EH (cell line): ENCODE data around the gene CYP2J2.
"Not testable (repeated sequence)": the region's sequence is repeated elsewhere in the genome, so short reads cannot be mapped to it uniquely, and the experiment has no call there.

Experiments
- DNase-seq: peaks from one replicate; pipeline ENCODE4 v3.0.0-alpha.2; 2015; ENCODE audit warnings: low read depth

The CYP2J2 gene

GRCh38 chr1:59926381-59927123 is at the start of gene CYP2J2:
TSS of gene CYP2J2 (minus strand) at chr1:59926773. CDS start at chr1:59926746, 27 bp downstream.
- DNase-seq: peak; percentile 58

DNA sequence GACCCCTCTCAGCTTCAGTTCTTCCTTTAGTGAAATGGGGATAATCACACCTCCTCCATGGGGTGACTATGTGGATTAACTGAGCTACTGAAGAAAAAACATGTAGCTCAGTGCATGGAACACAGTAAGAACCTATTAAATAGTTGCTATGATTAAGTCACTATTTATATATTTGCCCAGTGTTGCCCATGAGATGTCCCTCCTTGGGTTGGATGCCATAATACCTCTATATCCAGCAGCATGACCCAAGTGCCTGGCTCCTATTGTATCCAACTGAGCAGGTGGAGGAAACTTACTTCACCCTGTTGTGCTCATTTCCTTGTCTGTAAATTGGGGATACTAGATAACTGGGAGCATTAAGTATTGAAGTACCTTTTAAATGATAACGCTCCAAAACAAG is 47.1 kb upstream of the CYP2J2 start:
- no peak for DNase-seq

- DNase-seq: no peak
Observed at GRCh38 chr1:59972216-59972927, 45.8 kb upstream of the CYP2J2 start.

DNA sequence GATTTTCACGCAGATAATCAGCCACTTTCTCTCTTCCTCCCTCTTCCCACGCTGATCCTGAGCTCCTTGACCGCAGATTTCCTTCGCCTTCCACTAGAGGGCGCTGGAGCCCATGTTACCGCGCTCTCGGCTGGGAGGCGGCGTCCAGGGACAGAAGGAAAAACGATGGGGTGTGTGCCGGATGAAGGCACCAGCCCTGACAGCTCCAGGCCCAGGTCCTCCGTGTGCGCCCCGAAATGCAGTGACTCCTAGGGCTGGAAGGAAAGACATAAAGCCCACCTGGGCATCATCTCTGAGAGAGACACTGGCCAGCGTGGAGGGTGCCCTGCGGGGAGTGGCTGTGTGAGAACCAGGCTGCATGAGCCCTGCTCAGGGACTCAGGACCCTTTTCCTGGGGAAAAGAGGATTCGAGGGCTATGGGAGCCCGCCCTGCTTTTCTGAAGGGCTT is 44.9 kb upstream of the CYP2J2 start:
- peak; percentile 68 for DNase-seq

GRCh38 chr1:59969542-59970175 is 43.1 kb upstream of the CYP2J2 start:
- DNase-seq: not testable (repeated sequence)

- DNase-seq: not testable (repeated sequence)
Observed at GRCh38 chr1:59968746-59969145, 42.2 kb upstream of the CYP2J2 start.

DNA sequence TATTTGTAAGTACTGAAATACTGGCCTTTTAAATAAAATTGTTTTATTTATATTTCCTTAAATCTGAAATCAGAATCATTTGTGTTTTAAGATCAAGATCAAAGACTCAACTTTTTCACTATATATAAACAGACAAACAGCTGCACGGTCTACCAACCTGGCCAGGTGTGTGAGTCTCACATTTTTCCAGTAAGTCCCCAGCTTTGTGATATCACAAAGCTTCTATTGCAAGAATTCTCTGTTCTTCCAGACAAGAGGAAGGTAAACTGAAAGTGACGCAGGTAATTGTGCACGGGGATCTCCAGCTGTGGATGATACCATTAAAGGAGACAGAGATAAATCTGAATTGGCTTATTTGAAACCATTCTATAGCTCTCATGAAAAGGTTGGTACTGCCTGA is 41.2 kb upstream of the CYP2J2 start:
- no peak for DNase-seq

GRCh38 chr1:59967141-59967697 is 40.6 kb upstream of the CYP2J2 start:
- peak; percentile 63 for DNase-seq

DNA sequence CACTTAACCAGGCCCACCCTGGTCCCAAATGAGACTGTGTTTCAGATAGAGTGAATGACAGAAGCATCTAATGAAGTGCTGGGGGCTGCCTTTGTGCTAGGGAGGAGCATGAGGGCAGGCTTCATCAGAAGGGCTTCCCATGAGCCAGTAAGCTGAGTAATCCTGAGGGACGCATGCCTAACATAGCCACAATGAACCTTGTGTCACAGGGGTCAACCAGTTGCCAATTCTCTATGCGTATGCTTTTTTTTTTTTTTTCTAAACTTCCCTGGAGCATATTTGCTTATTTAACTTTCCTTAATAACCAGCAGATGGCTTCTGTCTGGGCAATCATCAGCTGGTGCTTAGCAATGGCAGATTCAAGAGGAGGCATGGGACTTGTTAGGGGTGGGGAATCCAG is 25.5 kb upstream of the CYP2J2 start:
- peak; percentile 52 for DNase-seq

- DNase-seq: no peak
Observed at GRCh38 chr1:59949648-59950047, 23.1 kb upstream of the CYP2J2 start.

DNA sequence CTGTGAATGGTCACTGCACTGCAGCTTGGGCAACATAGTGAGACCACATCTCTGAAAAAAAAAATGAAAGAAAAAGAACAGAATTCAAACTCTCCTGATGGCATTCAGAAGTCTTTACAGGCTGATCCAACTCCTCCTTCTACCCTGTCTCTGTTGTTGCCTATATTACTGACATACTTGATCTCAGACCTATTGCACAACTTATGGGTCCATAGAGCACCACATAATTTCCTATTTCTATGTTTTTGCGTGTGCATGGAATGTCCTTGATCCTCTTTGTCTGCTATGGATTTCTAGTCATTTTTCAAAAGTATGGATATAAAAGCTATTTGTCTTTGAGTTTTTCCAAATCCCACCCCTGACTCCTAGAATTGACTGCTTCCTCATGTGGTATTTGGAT is 22.4 kb upstream of the CYP2J2 start:
- no peak for DNase-seq

- DNase-seq: peak; percentile 66
Observed at GRCh38 chr1:59947047-59947938, 20.7 kb upstream of the CYP2J2 start.

- no peak for DNase-seq
Observed at GRCh38 chr1:59945790-59946189, 19.2 kb upstream of the CYP2J2 start.

- DNase-seq: no peak
Observed at GRCh38 chr1:59939393-59939792, 12.8 kb upstream of the CYP2J2 start.

DNA sequence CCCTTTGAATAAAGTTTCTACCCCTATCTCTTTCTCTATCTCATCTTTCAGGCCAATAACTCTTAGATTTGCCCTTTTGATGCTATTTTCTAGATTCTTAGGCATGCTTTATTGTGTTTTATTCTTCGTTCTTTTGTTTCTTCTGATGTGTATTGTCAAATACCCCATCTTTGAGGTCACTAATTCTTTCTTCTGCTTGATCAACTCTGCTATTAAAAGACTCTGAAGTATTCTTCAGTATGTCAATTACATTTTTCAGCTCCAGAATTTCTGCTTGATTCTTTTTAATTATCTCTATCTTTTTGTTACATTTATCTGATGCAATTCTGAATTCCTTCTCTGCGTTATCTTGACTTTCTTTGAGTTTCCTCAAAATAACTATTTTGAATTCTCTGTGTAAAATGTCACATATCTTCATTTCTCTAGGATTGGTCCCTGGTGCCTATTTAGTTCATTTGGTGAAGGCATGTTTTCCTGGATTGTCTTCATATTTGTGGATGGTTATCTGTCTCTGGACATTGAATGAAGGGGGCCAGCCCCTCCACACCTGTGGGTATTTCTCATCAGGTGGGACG is 11.2 kb upstream of the CYP2J2 start:
- no peak for DNase-seq

GRCh38 chr1:59936358-59936821 is 9.8 kb upstream of the CYP2J2 start:
- no peak for DNase-seq

DNA sequence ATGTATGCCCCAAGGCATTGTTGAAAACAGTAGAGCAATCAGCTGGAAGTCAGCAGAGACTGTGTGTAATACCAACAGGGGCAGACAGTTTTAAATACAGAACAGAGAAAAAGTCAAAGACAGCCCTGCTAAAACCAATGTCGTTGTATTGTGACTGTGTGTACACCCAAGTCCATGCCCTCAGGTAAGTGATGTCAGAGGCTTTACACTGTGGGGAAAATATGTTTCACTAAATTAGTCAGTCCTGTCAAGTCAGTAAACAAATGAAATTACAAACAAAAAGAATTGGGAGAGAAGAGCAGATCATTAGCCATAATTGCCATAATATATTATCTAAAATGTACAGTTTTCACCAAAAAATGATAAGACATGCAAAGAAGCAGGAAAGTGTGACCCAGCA is 2.4 kb upstream of the CYP2J2 start:
- DNase-seq: no peak

GRCh38 chr1:59927213-59927612 is 640 bp upstream of the CYP2J2 start:
- DNase-seq: no peak

- DNase-seq: no peak
Observed at GRCh38 chr1:59924653-59925052, 1.9 kb downstream of the CYP2J2 start.

- DNase-seq: not testable (repeated sequence)
Observed at GRCh38 chr1:59921258-59921899, 5.2 kb downstream of the CYP2J2 start.

GRCh38 chr1:59919746-59920145 is 6.8 kb downstream of the CYP2J2 start:
- DNase-seq: no peak
